Lower lobe of right lung (tissue), 2 donors: ENCODE measurements around the gene CYP1B1. TPM values are rescaled to one million over a fixed set of nuclear protein-coding genes. Genes with fewer than 3 reads are reported as not detected.

Source experiments
- ATAC-seq, 2 donors: fragments of 200-7000 bp; cut with Tn5 transposase; one replicate each; pipeline ENCODE4 v1.9.1; 2020 to 2022; ENCODE audit warnings: mild to moderate bottlenecking in 2 of 2, moderate library complexity in 2 of 2
- DNase-seq: peaks from one replicate; pipeline ENCODE4 v3.0.0-alpha.2; 2020
- H3K27ac ChIP-seq: fragments of 200-600 bp; one replicate; pipeline ENCODE4 v1.8.0; 2022
- H3K27me3 ChIP-seq: fragments of 200-600 bp; one replicate; pipeline ENCODE4 v1.8.0; 2022; ENCODE audit warnings: low read depth
- H3K36me3 ChIP-seq: fragments of 200-600 bp; one replicate; pipeline ENCODE4 v1.8.0; 2022; ENCODE audit warnings: mild to moderate bottlenecking
- H3K4me1 ChIP-seq: fragments of 200-600 bp; one replicate; pipeline ENCODE4 v1.8.0; 2022
- H3K4me3 ChIP-seq: fragments of 200-600 bp; one replicate; pipeline ENCODE4 v1.8.0; 2022; ENCODE audit warnings: mild to moderate bottlenecking
- H3K9me3 ChIP-seq: fragments of 200-600 bp; one replicate; pipeline ENCODE4 v1.8.0; 2022
- intact Hi-C: fragments of 100-400 bp; cut with DNase I; formaldehyde crosslinking; loops from one replicate; pipeline ENCODE4 v1.11.0; 2022
- total RNA-seq: library from RNA; stranded (reverse); fragmentation: NEBNext Ultra II Directional; extraction: Animal tissue kit (Norgen Biotek cat#: 25700); gene quantifications from one replicate; pipeline ENCODE4 v1.2.1, GENCODE V29; 2021
- TF ChIP-seq, protein P1 (sequence below): fragments of 200-600 bp; IDR thresholded peaks from one replicate; pipeline ENCODE4 v1.8.0; 2022; ENCODE audit warnings: antibody characterized with exemption, mild to moderate bottlenecking
- donor health status: DM: no; HTN: yes; CAD: no; lungs with severe emphysema.

The CYP1B1 gene
- total RNA-seq, 1 donor from 2014 or later, result 67.0 TPM

DNA sequence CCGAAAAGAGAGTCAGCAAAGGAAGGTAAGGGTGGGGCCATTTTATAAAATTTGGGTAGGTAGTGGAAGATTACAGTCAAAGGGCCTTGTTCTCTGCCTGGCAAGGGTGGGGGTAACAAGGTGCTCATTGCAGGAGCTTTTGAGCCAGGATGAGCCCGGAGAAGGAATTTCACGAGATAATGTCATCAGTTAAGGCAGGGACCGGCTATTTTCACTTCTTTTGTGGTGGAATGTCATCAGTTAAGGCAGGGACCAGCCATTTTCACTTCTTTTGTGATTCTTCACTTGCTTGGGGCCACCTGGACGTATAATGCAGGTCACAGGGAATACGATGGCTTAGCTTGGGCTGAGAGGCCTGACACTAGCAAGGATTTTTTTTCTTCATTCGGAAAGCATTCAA is 58.1 kb downstream of the CYP1B1 start:
- peaks cover 2% of the 10 kb centered on the region for H3K36me3 ChIP-seq
- no peaks in the 10 kb centered on the region for H3K4me1 ChIP-seq
- TF ChIP-seq, protein P1, sequence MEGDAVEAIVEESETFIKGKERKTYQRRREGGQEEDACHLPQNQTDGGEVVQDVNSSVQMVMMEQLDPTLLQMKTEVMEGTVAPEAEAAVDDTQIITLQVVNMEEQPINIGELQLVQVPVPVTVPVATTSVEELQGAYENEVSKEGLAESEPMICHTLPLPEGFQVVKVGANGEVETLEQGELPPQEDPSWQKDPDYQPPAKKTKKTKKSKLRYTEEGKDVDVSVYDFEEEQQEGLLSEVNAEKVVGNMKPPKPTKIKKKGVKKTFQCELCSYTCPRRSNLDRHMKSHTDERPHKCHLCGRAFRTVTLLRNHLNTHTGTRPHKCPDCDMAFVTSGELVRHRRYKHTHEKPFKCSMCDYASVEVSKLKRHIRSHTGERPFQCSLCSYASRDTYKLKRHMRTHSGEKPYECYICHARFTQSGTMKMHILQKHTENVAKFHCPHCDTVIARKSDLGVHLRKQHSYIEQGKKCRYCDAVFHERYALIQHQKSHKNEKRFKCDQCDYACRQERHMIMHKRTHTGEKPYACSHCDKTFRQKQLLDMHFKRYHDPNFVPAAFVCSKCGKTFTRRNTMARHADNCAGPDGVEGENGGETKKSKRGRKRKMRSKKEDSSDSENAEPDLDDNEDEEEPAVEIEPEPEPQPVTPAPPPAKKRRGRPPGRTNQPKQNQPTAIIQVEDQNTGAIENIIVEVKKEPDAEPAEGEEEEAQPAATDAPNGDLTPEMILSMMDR, result no peak
- no peaks in the 10 kb centered on the region for H3K9me3 ChIP-seq
- DNase-seq (no peak), ATAC-seq (no peak)
- no peak overlapping the region for H3K27ac ChIP-seq
- no peak overlapping the region for H3K4me3 ChIP-seq
- intact Hi-C loops, result no loop called here
- no peaks in the 10 kb centered on the region for H3K27me3 ChIP-seq

Other genes with a start within 250 kb of the CYP1B1 start
- 21.9 TPM for gene RMDN2, start 150.9 kb downstream of the CYP1B1 start, total RNA-seq